GM18511 (cell line): ENCODE results near the gene SLC39A13.
A peak's percentile ranks its signal among the peaks of the same experiment; 100 is the strongest.

Experiments used
- ATAC-seq: cut with Tn5 transposase; IDR thresholded peaks from one replicate; pipeline ENCODE4 v1.9.1; 2021; ENCODE audit warnings: mild to moderate bottlenecking, moderate library complexity; ENCODE audit not compliant: unreplicated experiment

Gene SLC39A13

GRCh38 chr11:47400768-47401279 is 7.6 kb upstream of the SLC39A13 start:
- peak; percentile 77 for ATAC-seq

GRCh38 chr11:47403135-47403534 is 5.3 kb upstream of the SLC39A13 start:
- no peak for ATAC-seq

GRCh38 chr11:47403571-47403970 is 4.8 kb upstream of the SLC39A13 start:
- ATAC-seq, result no peak

- no peak for ATAC-seq
These were observed 1.3 kb upstream of the SLC39A13 start for GRCh38 chr11:47406896-47407745.

- no peak for ATAC-seq
These were observed 429 bp downstream of the SLC39A13 start for GRCh38 chr11:47408598-47409439.

GRCh38 chr11:47409440-47410369 is 1.3 kb downstream of the SLC39A13 start:
- ATAC-seq, result no peak

GRCh38 chr11:47410370-47411264 is 2.2 kb downstream of the SLC39A13 start:
- no peak for ATAC-seq

GRCh38 chr11:47411884-47412746 is 3.7 kb downstream of the SLC39A13 start:
- ATAC-seq, result no peak

GRCh38 chr11:47413351-47413750 is 5.0 kb downstream of the SLC39A13 start:
- ATAC-seq, result no peak

GRCh38 chr11:47413908-47414684 is 5.7 kb downstream of the SLC39A13 start:
- ATAC-seq, result no peak

- ATAC-seq, result no peak
These were observed 6.3 kb downstream of the SLC39A13 start for GRCh38 chr11:47414685-47415070.

GRCh38 chr11:47415091-47415854 is 6.9 kb downstream of the SLC39A13 start:
- ATAC-seq, result no peak

GRCh38 chr11:47415949-47416472 is 7.6 kb downstream of the SLC39A13 start:
- no peak for ATAC-seq

GRCh38 chr11:47417712-47418111 is 9.3 kb downstream of the SLC39A13 start:
- ATAC-seq, result no peak

GRCh38 chr11:47418454-47419259 is 10.3 kb downstream of the SLC39A13 start:
- no peak for ATAC-seq

GRCh38 chr11:47425611-47426010 is 17.2 kb downstream of the SLC39A13 start:
- ATAC-seq, result no peak
